Superior temporal gyrus (tissue), 1 donor: Measurements from ENCODE around the gene ABCA1.

Experiments used
- DNase-seq: peaks from one replicate; pipeline ENCODE4 v3.0.0-alpha.2; 2016; ENCODE audit errors: extremely low spot score

Gene ABCA1

DNA sequence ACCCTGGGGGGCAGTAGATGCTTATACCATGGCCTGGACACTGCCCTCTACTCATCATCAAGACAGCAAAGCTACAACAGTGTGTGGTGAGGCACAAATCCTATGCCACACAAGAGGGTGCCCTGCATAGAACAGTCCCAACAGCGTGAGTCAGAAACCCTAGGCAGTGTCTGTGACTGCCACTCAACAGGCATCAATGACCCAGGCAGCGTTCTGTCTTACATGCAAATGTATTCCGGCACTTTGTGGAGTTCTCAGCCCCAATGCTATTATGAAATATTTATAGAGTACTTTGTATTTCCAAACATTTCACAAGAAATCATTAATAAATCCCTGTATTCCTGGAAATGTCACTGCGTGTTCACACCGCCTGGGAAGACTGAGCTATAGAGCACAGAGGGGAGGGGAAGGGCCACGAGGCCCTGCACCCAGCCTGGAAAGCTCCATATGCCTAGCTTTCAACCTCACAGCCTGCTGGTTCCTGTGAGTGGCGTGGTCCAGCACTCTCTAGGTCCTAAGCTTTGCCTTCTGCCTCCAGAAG is 86.3 kb downstream of the ABCA1 start:
- no peak for DNase-seq

DNA sequence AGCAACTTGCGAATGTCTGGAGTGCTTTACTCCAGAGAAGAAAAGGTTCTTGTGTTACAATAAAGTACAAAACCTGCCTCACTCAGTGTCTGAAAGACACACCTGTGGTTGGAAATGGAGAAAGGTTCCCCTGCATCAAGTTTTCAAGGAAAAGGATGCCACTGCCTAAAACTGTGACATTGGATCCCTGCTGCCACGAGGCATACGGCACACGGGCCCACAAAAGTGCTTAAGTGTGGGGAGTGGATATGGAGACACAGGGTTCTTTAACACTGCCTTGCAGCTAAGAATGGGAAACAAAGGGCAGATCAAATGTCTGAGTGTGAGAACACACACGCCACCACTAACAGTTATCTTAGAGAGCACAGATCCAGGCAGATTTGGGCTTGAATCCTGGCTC is 89.0 kb downstream of the ABCA1 start:
- DNase-seq = no peak

DNA sequence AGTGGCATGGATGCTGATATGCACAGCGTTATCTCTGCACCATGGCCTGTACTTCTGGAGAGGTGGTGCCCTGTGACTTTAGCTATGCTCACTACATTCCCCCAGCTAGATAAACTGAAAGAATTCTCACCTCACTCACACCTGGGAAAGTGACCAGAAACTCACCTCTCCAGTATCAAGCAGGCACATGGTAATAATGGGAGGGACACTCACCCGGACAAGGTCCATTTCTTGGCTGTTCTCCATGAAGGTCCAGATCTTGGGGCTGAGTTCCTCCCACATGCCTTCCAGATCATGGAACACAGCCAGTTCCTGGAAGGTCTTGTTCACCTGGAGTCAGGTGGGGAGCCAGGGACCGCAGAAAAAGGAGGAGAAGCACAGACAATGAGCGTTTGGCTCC is 91.2 kb downstream of the ABCA1 start:
- DNase-seq = no peak

DNA sequence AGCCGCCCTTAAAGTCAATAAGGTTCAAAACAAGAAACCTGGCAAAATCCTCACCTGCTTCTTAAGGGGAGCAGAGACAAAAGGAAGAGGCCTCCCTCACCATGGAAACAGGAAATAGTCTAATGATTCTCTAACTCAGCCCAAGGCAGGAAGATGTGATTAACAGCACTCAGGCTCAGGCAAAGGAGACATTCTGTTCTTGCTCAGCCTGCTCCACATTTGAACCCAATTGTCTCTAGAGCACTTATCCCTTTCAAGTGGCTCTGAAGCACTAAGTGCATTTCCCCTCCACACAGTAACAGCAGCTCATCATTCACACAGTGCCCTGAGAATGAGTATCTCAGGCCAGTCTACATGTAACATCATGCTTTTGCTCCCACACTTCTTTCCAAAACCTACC is 91.7 kb downstream of the ABCA1 start:
- no peak for DNase-seq

DNA sequence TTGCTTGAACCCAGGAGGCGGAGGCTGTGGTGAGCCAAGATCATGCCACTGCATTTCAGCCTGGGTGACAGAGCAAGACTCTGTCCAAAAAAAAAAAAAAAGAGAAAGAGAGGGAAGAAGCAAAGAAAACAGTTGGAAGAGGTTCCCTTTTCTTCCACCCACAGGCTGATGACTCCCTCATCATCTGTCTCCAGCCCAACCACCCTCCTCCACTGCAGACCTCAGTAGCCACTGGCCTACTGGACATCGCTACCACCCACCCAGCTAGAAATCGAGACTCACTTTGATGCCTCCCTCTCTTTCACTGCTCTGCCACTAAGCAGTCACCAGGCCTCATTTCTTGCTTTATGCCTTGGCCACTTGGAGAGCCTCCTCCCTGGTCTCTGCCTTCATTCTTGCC is 92.8 kb downstream of the ABCA1 start:
- no peak for DNase-seq

DNA sequence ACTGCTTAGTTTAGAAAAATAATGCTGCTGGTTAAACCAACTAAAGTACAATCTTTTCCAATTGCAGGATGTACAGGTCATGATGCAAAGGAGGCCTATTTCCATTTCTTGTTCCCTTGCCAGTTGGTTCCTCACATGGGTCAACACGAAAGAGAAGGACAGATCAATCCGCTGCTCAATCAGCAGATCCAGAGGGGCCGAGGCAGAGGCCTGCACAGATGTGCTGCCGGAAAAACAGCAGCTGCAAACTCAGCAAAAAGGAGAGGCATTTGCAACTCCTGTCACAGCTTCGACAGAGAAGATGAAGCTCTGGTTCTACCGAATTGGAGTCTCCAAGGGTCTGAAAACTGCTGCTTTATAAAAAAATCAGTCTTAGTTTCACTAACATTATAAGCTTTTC is 94.3 kb downstream of the ABCA1 start:
- no peak for DNase-seq

DNA sequence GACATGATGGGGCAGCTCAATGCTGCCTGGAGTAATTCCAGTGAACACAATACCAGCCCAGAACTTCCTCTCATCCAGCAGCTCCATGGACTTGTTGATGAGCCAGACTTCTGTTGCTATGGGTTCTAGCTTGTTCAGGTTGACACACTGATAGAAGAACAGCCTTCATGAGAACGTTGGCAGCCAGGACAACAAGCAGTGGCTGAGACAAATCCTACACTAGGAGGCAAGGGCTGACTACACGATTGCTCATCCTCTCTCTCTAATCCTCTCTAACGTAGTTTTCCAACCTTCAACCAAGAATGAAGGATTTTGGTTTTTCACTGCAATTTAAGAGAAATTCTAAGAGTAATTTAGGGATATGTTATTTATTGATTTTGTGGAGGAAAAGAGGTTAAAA is 96.3 kb downstream of the ABCA1 start:
- DNase-seq = no peak

DNA sequence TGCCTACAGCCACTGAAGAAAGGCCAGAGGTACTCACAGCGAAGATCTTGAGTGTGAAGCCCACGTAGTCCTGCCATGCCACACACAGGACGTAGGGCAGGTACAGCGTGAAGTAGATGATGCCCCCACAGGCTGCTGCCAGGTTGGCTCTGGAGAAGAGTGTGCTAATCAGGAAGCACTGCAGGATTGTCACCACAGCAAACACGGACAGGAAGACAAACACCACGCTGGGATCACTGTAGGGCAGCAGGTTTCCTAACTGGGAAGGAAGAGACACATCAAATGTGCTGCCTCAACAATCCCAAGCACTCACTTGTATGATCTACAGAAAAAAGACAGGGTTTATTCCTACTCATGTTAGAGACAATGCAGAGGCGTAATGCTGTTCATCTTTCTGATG is 101.0 kb downstream of the ABCA1 start:
- no peak for DNase-seq

DNA sequence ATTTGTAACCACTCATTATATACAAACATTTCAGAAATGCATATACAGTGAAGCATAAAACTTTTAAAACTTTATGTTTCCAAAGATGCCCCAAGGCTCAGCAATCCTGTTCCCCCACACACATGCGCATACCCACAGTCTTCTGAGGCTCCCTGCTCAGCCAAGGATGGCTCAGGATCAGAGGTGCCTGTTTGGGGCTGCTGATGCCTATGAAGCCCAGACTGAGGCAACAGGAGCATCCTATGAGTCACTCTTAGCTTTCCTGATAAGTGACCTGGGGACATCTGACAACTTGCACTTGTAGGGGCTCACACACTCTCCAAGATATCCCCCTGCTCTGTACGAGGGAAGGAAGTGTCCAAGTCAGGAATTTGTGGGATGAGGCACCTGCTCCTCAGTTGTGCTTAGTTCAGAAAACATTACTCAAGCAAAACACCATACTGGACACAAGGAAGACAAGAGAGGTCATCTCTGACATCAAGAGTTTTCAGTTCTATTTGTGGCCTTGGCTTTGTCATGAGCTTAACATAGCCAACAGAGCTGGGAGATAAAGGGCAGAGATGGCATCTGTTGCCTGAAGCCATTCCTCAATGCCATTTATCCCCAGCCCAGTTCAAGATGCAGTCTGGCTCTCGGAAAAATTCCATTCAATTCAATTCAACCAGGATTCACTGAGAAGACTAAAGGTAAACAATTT is 101.7 kb downstream of the ABCA1 start:
- DNase-seq = no peak

DNA sequence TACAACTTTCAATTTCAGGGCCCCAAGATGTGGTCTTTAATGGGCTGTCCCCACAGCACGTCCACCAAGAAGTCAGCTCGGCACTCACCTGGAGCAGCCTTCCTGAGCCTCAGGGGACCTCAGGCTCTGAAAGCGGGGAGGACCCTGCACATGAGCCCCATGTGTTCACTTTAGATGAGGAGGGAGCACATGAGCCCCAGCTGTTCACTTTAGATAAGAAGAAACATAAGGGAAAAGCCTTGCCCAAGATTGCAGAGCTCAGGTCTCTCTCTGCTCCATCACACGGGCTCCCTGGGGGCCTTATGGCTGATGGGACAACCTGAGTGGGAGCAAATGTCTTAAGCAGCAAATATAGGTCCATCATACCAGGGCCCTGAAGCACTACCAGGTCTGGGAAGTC is 107.6 kb downstream of the ABCA1 start:
- DNase-seq = no peak

DNA sequence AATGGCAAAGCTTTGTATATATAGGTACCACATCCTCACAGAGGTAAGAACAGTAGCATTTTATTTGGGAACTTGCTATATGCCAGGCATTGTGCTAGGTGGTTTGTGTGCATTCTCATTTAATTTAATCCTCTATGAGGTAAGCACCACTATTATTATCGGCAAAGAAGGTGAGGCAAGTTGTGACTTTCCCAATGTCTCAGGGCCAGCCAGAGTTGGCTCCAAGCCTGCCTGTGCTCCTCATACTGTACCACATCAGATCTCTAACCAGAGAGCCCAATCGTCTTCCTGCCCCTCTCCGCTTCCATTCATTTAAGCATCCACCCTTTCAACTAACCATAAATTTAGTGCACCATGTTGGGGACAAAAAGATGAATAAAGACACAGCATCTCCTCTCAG is 108.9 kb downstream of the ABCA1 start:
- DNase-seq = no peak

DNA sequence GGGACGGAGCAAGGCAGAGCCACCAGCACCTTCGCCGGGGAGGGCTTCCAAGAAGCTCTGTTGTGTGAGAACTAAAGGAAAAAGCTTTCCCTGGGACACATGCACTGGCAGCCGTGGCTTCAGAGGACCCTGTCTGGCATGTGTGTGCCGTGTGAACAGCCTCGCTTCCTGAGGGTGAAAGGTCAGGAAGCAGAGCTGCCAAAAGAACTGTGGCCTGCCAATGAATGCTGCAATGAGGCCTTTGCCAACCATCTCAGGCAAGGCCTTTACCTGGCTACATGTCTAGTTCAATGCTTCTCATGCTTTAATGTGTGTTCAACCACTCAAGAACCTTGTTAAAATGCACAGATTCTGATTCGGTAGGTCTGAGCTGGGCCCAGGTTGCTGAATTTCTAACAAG is 110.5 kb downstream of the ABCA1 start:
- DNase-seq = no peak

DNA sequence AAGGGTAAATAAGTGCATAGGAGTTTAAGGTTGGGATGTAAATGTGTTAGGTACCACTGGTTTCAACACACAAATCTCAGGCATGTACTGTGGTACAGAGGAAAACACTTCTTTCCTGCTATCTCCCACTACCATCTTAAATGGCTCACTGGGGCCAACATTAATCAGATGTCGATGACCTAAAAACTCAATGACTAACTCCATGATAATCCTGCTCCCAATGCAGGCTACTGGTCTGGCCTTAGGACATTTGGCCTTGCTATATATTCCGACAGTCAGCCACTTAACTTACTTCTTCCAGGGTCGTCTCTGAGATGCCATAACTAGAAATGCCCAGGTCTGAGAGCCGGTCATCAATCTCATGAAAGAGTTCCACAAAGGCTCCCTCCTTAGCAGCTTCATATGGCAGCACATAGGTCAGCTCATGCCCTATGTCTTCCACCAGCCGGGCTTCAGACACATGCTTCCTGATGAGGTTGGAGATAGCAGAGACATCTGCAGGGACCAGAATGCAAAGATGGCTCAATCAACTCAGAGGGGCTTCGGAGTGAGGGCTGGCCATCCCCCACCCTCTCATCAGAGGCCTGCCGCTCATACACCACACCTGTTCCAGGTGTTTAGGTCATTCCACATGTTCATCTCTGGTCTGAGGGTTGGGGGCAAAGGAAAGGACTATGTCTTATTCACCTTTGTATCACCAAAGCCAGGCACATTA is 111.9 kb downstream of the ABCA1 start:
- DNase-seq = no peak

DNA sequence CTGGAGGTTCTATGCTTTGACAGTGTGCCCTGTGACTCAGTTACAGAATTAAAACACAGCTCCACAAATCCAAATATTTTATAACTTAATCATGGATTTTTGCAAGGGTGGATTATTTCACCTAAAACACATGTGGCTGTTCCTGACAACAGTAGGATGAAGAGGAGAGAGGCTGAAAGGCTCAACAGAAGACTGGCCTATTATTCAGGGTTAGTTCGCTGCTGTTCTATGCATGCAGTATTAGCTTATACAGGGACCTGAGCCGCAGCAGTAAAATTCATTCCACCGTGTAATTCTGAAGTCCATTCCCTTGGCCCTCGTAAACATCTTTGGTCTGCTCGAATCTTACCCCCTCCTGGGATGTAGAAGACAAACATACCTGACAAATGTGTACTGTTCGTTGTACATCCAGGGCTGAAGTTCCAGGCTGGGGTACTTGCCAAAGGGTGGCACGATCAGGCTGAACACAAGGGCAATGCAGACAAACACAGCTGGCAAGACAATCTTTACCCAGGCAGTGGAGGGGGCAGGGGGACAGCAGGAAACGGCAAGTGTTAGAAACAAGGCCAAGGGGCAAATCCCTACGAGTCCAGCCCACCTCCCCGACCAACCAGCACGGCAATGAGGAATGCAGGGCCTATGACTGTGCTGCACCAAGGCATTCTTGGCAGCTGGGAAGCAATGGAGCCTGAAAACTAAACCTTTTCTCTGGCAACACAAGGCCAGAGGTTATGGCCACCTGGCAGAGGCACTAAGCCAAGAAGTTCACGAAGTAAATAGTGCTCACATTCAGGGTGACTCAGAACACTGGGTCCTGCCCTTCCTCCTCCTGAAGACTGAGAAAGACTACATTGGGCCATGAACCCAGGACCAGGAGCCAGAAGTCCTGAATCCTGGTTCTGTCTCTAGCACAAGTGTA is 117.3 kb downstream of the ABCA1 start:
- no peak for DNase-seq

DNA sequence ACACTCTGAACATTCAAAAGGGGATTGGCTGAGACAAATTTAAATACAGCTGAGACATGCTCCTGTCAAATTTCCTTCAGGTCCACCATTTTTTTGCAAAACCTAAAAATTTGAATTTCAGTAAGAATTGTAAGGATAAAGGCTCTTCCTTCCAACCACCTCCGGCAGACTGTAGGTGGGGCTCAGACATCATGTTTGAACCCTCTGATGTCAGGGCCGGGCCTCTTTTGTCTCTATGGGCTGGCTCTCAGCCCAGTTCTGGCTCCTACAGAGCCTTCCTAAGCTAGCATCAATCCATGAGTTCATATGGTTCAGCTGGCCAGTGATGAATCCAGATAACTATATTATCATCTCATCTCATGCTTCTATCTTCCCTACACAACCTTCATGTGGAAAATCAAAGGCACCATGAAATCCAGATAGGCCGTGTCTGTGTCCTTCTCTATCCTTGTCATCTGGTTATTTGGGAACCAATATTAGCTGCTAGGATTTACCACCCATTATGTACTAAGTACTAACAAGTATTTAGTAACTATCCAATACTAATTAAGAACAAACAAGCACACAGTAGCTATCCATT is 119.8 kb downstream of the ABCA1 start:
- DNase-seq = peak; percentile 68

DNA sequence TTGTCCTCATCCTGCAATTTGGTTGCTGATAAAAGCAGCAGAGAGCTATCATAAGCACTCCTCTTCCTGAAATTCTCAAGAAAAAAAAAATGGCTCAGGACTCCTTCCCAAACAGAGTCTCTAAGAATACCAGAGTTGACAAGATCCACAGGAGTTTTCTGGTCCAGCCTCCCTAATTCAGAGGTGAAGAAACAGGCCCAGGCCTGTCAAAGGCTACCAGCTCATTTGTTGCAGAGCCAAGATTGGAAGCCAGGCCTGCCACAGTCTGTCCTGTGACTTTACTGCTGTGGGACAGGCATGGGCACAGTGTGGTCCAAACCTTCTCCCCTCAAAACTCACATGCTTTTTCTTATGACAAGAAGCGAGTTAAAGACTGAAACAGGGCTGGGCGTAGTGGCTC is 122.5 kb downstream of the ABCA1 start:
- DNase-seq = no peak

DNA sequence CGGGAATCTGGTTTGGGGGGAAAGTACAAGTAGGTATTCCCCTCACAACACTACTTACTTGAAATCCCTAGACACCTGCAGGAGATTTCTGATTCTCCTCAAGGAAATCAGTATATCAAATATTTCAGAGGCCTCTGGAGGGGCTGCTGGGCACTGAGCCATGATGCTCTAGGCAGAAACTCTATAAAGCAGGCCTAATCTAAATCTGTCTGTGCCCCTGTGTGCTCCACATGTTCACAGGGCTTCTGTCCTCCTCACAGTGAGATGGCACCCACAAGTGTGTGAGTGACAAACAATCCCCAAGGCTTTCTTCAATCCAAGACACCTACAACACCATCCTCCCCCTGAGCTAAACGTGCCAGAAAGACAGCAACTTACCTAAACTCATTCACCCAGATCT is 125.0 kb downstream of the ABCA1 start:
- no peak for DNase-seq

DNA sequence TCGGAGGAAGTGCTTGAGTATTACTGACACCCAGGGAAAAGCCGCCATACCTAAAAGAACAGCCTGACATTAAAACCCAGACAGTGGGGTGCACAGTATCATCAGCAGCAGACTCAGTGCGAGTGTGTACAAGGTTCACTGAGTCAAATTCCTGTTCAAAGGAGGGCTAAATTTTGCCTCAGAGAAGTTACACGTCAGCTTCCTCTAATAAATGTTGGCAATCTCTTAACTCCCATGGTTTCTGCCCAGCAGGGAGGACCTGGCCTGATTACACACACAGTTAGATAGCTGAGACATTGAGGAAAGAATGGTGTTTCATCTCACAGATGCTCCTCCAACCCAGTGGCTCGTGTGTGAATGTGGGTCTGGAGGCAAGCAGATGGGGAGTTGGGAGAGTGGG is 125.8 kb downstream of the ABCA1 start:
- DNase-seq = no peak

DNA sequence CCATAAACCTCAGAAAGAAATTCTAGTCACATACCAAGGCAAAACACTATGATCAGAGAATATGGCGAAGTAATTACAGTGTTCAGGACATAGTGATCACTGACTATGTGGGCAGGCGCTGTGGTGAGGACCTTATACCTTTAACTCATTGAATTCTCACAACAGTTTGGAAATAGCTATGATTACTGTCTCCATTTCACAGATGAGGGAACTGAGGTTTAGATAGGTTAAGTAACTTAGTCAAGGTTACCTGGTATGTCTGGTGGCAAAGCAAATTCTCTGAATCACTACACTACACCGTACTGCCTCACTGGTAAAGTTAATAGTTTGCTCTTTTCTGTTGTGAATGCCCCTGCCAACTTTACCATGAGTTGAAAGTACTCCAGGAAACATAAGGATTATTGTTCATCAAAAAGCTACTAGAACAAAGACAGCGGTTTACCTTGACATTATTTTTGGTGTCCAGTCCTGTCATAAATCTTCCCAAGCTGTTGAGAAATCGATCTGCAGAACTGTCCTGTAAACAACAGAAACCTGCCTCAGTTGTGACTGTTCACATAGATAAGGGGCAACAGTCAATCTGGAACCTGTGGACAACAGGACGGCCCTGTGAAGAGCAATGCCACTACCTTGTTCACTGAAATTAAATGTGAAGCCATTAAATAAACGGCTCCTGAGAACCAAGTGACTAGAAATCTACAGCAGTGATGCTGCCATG is 127.7 kb downstream of the ABCA1 start:
- DNase-seq = no peak

DNA sequence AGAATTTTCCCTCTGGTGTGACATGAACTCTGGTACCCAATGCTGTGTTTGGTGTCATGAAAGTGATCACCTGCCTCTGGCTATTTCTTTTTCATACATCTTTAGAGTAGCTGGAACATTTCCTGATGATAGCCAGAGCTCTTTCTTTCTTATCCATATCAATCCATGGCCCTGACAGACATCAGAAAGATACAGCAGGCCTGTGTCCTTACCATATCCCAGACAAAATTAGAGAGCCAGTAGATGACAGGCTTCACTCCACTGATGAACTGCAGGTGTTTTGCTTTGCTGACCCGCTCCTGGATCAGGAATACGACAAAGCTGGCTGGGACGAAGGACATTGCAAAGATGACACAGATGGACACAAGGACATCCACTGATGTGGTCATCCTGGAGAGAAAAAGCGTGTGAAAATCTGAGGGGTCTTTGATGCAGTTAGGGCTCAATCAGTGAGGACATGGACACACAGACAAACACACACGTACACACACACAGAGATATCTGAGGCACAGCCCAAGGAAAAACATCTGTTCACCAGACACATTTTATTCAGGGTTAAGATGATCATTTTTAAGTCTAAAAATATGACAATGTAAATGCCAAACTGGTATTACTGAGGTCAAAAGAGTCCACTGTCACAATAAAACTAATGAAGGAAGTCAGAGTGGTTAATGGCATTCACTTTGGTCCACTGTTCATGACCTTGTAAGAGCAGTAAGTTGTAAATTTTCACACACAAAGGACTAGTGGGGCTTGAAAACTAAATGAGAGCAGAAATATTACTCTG is 129.6 kb downstream of the ABCA1 start:
- no peak for DNase-seq

DNA sequence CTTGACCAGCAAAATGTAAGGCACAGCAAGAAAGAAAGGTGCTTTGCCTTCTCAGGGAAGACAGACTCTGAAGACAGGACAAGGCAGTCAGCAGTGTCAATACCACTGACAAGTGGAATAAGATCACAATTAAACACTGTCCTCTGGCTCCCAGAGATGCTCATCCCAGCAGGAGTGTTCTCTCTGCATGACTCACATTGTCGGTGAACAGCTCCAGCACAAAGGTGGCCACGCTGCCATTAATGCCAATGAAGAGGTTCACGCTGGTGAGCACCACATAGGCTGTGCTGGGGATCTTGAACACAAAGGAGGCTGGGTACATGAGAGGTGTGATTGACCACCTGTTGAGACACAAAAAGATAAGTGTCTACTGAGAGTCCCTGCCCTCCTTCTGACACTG is 132.1 kb downstream of the ABCA1 start:
- DNase-seq = no peak
